AML-193 (cell line): ENCODE measurements around the gene ELMO3.

Experiments used
- DNase-seq, 2 experiments: peaks; one replicate each; lab custom pipeline; 2025; lab: John Stamatoyannopoulos, UW

ELMO3 gene

GRCh38 chr16:67223992-67224391 lies 25.1 kb downstream of the ELMO3 start:
- DNase-seq: no peak

GRCh38 chr16:67226295-67226803 lies 27.4 kb downstream of the ELMO3 start:
- no peak for DNase-seq

GRCh38 chr16:67226804-67227566 lies 28.1 kb downstream of the ELMO3 start, which contains the start of gene TMEM208:
TSS of gene TMEM208 (plus strand) at chr16:67227130. CDS start at chr16:67227219, 89 bp downstream.
- peak; percentile 91 to 95 for DNase-seq

GRCh38 chr16:67227567-67227921 lies 28.6 kb downstream of the ELMO3 start:
- no peak for DNase-seq

- DNase-seq: no peak
These were observed 29.3 kb downstream of the ELMO3 start for GRCh38 chr16:67228034-67228785.

GRCh38 chr16:67228905-67229304 lies 30.0 kb downstream of the ELMO3 start:
- DNase-seq: no peak

- DNase-seq: no peak
These were observed 31.2 kb downstream of the ELMO3 start for GRCh38 chr16:67229906-67230808.

- no peak for DNase-seq
These were observed 32.1 kb downstream of the ELMO3 start for GRCh38 chr16:67230809-67231660.

- no peak for DNase-seq
These were observed 34.7 kb downstream of the ELMO3 start for GRCh38 chr16:67233596-67233995.

- DNase-seq: no peak
These were observed 35.3 kb downstream of the ELMO3 start for GRCh38 chr16:67234180-67234597.

- DNase-seq: no peak
These were observed 37.1 kb downstream of the ELMO3 start for GRCh38 chr16:67235816-67236562.

- DNase-seq: no peak
These were observed 37.8 kb downstream of the ELMO3 start for GRCh38 chr16:67236563-67237395.

GRCh38 chr16:67237396-67238277 lies 38.7 kb downstream of the ELMO3 start:
- no peak for DNase-seq

- DNase-seq: no peak
These were observed 39.3 kb downstream of the ELMO3 start for GRCh38 chr16:67238278-67238575.

- DNase-seq: no peak
These were observed 40.0 kb downstream of the ELMO3 start for GRCh38 chr16:67238806-67239470.

- DNase-seq: no peak
These were observed 41.6 kb downstream of the ELMO3 start for GRCh38 chr16:67240506-67240905.

- DNase-seq: no peak
These were observed 42.3 kb downstream of the ELMO3 start for GRCh38 chr16:67241008-67241900.
